ENCODE data around the gene HDDC2. TPM values are rescaled to one million over a fixed set of nuclear protein-coding genes. Genes with fewer than 3 reads are reported as not detected.

The HDDC2 gene
- total and polyA plus RNA-seq, 5 donors = 83.0 to 157 (median 102) TPM

- Histone ChIP-seq H3K4me3 (ENCODE audit: low read length) (no peak overlapping the region), H3K4me1 (ENCODE audit: control insufficient read depth, insufficient read depth, low read length) (no peaks in the 10 kb centered on the region), H3K9me3 (ENCODE audit: control insufficient read depth, low read length) (no peaks in the 10 kb centered on the region), H3K27me3 (ENCODE audit: control insufficient read depth, insufficient read depth) (no peaks in the 10 kb centered on the region), H3K27ac (ENCODE audit: low read length) (no peak overlapping the region)
- ATAC-seq (no peak), DNase-seq (no peak)
- WGBS = 80% methylated on average over 5 of the region's 5 CpGs
- intact Hi-C loops (cut with DNase I) = no loop called here
These were observed 65.0 kb downstream of the HDDC2 start for GRCh38 chr6:125236536-125237327.

GRCh38 chr6:125233202-125233601 lies 68.6 kb downstream of the HDDC2 start:
- Histone ChIP-seq H3K4me1 (ENCODE audit: control insufficient read depth, insufficient read depth, low read length) (no peaks in the 10 kb centered on the region), H3K27ac (ENCODE audit: low read length) (no peak overlapping the region), H3K9me3 (ENCODE audit: control insufficient read depth, low read length) (no peaks in the 10 kb centered on the region), H3K4me3 (ENCODE audit: low read length) (no peak overlapping the region), H3K27me3 (ENCODE audit: control insufficient read depth, insufficient read depth) (no peaks in the 10 kb centered on the region)
- 74% methylated on average over 3 of the region's 3 CpGs for WGBS
- intact Hi-C loops (cut with DNase I) = no loop called here
- ATAC-seq = no peak
- no peak for DNase-seq

DNA sequence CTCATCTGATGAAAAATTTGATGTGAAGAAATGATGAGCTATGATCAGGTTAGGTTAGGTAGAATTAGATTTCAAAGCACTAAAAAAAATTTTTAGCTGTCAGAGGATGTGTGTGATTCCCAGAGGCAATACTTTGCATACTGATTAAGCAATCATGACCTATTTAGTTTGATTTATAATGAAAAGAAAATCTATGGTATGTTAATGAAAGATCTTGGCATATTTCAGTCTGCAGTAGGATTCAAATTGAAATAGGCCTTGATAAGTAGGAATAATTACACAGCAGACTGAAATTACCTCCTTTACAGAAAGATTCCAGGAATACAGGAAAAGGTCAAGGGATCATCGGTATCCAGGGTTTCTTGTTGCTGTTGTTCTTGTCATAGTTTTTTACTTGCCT lies 69.3 kb downstream of the HDDC2 start:
- Histone ChIP-seq H3K27ac (ENCODE audit: low read length) (no peak overlapping the region), H3K4me3 (ENCODE audit: low read length) (no peak overlapping the region), H3K27me3 (ENCODE audit: control insufficient read depth, insufficient read depth) (no peaks in the 10 kb centered on the region), H3K9me3 (ENCODE audit: control insufficient read depth, low read length) (no peaks in the 10 kb centered on the region), H3K4me1 (ENCODE audit: control insufficient read depth, insufficient read depth, low read length) (no peaks in the 10 kb centered on the region)
- ATAC-seq (no peak), DNase-seq (no peak)
- 70% methylated on average over 1 of the region's 1 CpG for whole genome bisulfite sequencing
- intact Hi-C loops (cut with DNase I) = no loop called here

DNA sequence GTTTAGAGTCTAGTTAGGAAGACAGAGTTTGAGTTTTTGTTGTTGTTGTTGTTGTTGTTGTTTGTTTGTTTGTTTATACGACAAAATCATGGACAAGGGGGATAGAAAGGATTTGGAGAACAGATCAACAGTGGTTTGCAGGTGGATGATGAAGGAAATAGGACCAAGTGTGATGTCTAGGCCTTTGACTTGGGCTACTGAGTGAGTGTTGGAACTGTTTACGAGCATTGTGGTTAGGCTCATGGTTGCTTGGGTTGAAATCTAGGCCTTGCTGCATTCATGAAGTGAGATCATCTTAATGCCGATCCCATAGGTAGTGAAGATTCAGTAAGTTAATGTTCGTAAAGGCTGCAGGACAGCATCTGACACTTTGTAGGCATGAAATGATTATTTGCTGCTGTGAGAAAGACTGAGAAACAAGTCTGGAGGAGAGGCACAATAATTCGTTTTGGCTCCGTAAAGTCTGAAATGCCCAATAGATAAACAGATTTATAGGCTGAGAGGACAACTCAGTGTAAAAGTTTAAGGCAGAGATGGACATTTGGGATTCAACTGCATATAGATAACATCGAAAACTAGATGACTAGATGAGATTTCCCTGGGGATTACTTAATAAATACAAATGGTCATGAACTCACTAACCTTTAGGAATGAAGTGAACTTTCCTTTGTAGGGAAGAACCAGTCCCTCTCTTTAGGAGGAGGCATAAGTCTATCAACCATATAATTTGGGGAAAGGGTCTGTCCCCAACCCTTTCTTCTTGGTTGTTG lies 70.0 kb downstream of the HDDC2 start:
- no peaks in the 10 kb centered on the region for H3K4me1 ChIP-seq (ENCODE audit: control insufficient read depth, insufficient read depth, low read length)
- ATAC-seq (no peak), DNase-seq (no peak)
- no peak overlapping the region for H3K27ac ChIP-seq (ENCODE audit: low read length)
- H3K9me3 ChIP-seq (ENCODE audit: control insufficient read depth, low read length) = no peaks in the 10 kb centered on the region
- H3K27me3 ChIP-seq (ENCODE audit: control insufficient read depth, insufficient read depth) = no peaks in the 10 kb centered on the region
- 94% methylated on average over 7 of the region's 7 CpGs for WGBS
- intact Hi-C loops (cut with DNase I) = no loop called here
- H3K4me3 ChIP-seq (ENCODE audit: low read length) = no peak overlapping the region

DNA sequence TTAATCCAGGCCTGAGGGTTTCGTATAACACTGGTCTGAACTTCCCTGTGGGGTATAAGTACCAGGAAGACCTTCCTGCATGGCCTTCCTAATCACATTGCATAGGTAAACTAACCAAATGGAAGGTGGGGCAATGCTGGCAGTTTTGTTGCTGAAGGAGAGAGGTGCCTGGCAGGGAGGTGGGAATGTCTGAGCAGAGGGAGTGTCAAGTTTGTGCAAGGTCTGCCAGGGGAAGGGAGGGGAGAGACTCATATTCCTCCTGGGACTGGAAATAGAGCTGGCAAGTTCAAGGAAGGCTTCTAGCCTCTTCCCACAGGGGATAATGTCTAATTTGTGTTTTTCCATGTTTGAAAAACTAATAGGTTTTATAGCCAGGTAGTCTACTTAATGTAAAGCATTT lies 70.6 kb downstream of the HDDC2 start:
- Histone ChIP-seq H3K27ac (ENCODE audit: low read length) (no peak overlapping the region), H3K27me3 (ENCODE audit: control insufficient read depth, insufficient read depth) (no peaks in the 10 kb centered on the region), H3K9me3 (ENCODE audit: control insufficient read depth, low read length) (no peaks in the 10 kb centered on the region), H3K4me1 (ENCODE audit: control insufficient read depth, insufficient read depth, low read length) (no peaks in the 10 kb centered on the region), H3K4me3 (ENCODE audit: low read length) (no peak overlapping the region)
- DNase-seq (no peak), ATAC-seq (peak; percentile 39 to 48)
- intact Hi-C loops (cut with DNase I) = no loop called here
- WGBS = 92% methylated on average over 1 of the region's 1 CpG

- WGBS = 68% methylated on average over 3 of the region's 3 CpGs
These were observed 71.1 kb downstream of the HDDC2 start for GRCh38 chr6:125230674-125231073.

GRCh38 chr6:125228981-125229479 lies 72.7 kb downstream of the HDDC2 start:
- Histone ChIP-seq H3K27me3 (ENCODE audit: control insufficient read depth, insufficient read depth) (no peaks in the 10 kb centered on the region), H3K4me1 (ENCODE audit: control insufficient read depth, insufficient read depth, low read length) (no peaks in the 10 kb centered on the region), H3K27ac (ENCODE audit: low read length) (no peak overlapping the region), H3K4me3 (ENCODE audit: low read length) (no peak overlapping the region), H3K9me3 (ENCODE audit: control insufficient read depth, low read length) (no peaks in the 10 kb centered on the region)
- intact Hi-C loops (cut with DNase I) = no loop called here
- 31% methylated on average over 6 of the region's 6 CpGs for WGBS
- peak in 1 of 2 donors; percentile 44 for ATAC-seq
- no peak for DNase-seq

More at GRCh38 chr6:125230674-125231073, 71.1 kb downstream of the HDDC2 start:
- no peak for ATAC-seq
- DNase-seq = no peak
- Histone ChIP-seq H3K27ac (ENCODE audit: low read length) (no peak overlapping the region), H3K4me3 (ENCODE audit: low read length) (no peak overlapping the region), H3K4me1 (ENCODE audit: control insufficient read depth, insufficient read depth, low read length) (no peaks in the 10 kb centered on the region), H3K9me3 (ENCODE audit: control insufficient read depth, low read length) (no peaks in the 10 kb centered on the region), H3K27me3 (ENCODE audit: control insufficient read depth, insufficient read depth) (no peaks in the 10 kb centered on the region)
- intact Hi-C loops (cut with DNase I) = no loop called here

DNA sequence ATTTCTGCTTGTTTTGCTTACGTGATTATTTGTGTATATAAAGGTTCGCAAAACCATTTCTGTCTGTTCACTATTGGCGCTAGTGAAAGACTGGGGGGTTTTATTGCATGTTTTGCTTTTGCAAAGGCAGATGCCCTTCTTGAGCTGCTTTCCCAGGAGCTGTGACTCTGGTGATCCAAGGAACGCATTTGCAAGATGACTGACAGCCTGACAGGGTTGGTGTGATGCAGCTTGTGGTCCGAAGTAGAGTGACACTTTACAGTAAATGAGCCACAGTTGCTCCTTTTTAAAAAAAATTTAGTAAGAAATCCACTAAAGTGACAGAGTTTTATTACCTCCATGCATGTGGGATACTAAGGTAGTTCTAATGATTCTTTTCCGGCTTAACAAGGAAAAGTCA lies 74.5 kb downstream of the HDDC2 start:
- DNase-seq (no peak), ATAC-seq (no peak)
- intact Hi-C loops (cut with DNase I) = no loop called here
- Histone ChIP-seq H3K9me3 (ENCODE audit: control insufficient read depth, low read length) (no peaks in the 10 kb centered on the region), H3K4me3 (ENCODE audit: low read length) (no peak overlapping the region), H3K4me1 (ENCODE audit: control insufficient read depth, insufficient read depth, low read length) (peaks cover 1% of the 10 kb centered on the region), H3K27ac (ENCODE audit: low read length) (no peak overlapping the region), H3K27me3 (ENCODE audit: control insufficient read depth, insufficient read depth) (no peaks in the 10 kb centered on the region)
- 94% methylated on average over 6 of the region's 6 CpGs for WGBS

Other genes with a start within 250 kb of the HDDC2 start
- gene TPD52L1, start 148.2 kb downstream of the HDDC2 start, total RNA-seq = 10 to 100 TPM; 14.9 to 29.5 (median 18.2) TPM
- 36.1 TPM for gene TPD52L1, start 148.2 kb downstream of the HDDC2 start, polyA plus RNA-seq